ENCODE measurements around the gene IMMP2L. TPM values are rescaled to one million over a fixed set of nuclear protein-coding genes. Genes with fewer than 3 reads are reported as not detected.
"Not testable (repeated sequence)": the region's sequence is repeated elsewhere in the genome, so short reads cannot be mapped to it uniquely, and the experiment has no call there.

Gene IMMP2L
- total RNA-seq, 1 experiment from 2014 or later = 13.6 TPM

- Mint-ChIP-seq H3K27ac (no peak overlapping the region), H3K9me3 (peaks cover 20% of the 10 kb centered on the region), H3K27me3 (ENCODE audit: low read depth) (no peaks in the 10 kb centered on the region), H3K36me3 (peaks cover 12% of the 10 kb centered on the region; the same call in 1 of the 2 replicates), H3K4me3 (no peak overlapping the region), H3K4me1 (0 out of 2 replicates have a peak, but pooled peaks cover 3% of the 10 kb centered on the region)
- DNase-seq (ENCODE audit: low spot score) (no peak), ATAC-seq (no peak)
- CTCF ChIA-PET = no interaction called here
- no peak for TF ChIP-seq E2F5 (CRISPR knock-in tag; IDR thresholded peaks at IDR 0.05)
- no peak for TF ChIP-seq CTCF (IDR thresholded peaks at IDR 0.05)
- TF ChIP-seq MXD4 (CRISPR knock-in tag; IDR thresholded peaks at IDR 0.05; ENCODE audit: borderline replicate concordance) = no peak
- no peak for TF ChIP-seq STAT6 (CRISPR knock-in tag; conservative IDR thresholded peaks at IDR 0.05; ENCODE audit: low read depth)
- no peak for TF ChIP-seq ZMAT4 (CRISPR knock-in tag; IDR thresholded peaks at IDR 0.05)
- POLR2A ChIA-PET = no interaction called here
Observed at GRCh38 chr7:111292026-111292470, 270.2 kb downstream of the IMMP2L start.

GRCh38 chr7:111290982-111291381, 271.3 kb downstream of the IMMP2L start:
- no peak for DNase-seq (ENCODE audit: low spot score)
- Mint-ChIP-seq H3K4me1 (no peaks in the 10 kb centered on the region), H3K27ac (no peak overlapping the region; the same call in 1 of the 2 replicates), H3K36me3 (peaks cover 12% of the 10 kb centered on the region; the same call in 1 of the 2 replicates), H3K4me3 (no peak overlapping the region), H3K27me3 (ENCODE audit: low read depth) (no peaks in the 10 kb centered on the region), H3K9me3 (peaks cover 20% of the 10 kb centered on the region)
- ATAC-seq = no peak
- TF ChIP-seq JUN (CRISPR knock-in tag; IDR thresholded peaks at IDR 0.05) (no peak), SMAD3 (CRISPR knock-in tag; IDR thresholded peaks at IDR 0.05; ENCODE audit: borderline replicate concordance) (no peak), ZNF138 (CRISPR knock-in tag; conservative IDR thresholded peaks at IDR 0.05) (no peak), TCF7 (CRISPR knock-in tag; IDR thresholded peaks at IDR 0.05; ENCODE audit: low read depth) (no peak), NFE2L1 (CRISPR knock-in tag; IDR thresholded peaks at IDR 0.05) (no peak), ZNF219 (CRISPR knock-in tag; IDR thresholded peaks at IDR 0.05; ENCODE audit: borderline replicate concordance) (no peak)
- CTCF ChIA-PET = no interaction called here
- POLR2A ChIA-PET = interaction anchor here (0.5 kb wide), 1 partner anchor 25 kb away, joined by 3 read pairs; no protein-coding TSS in a partner anchor

GRCh38 chr7:111290419-111290818, 271.9 kb downstream of the IMMP2L start:
- Mint-ChIP-seq H3K4me3 (no peak overlapping the region), H3K9me3 (peaks cover 20% of the 10 kb centered on the region), H3K27ac (no peak overlapping the region), H3K4me1 (no peaks in the 10 kb centered on the region), H3K36me3 (peaks cover 12% of the 10 kb centered on the region; the same call in 1 of the 2 replicates), H3K27me3 (ENCODE audit: low read depth) (no peaks in the 10 kb centered on the region)
- TF ChIP-seq ZNF219 (CRISPR knock-in tag; IDR thresholded peaks at IDR 0.05; ENCODE audit: borderline replicate concordance) (no peak), IRF2 (CRISPR knock-in tag; IDR thresholded peaks at IDR 0.05; ENCODE audit: borderline replicate concordance, low read depth) (no peak), ZNF121 (CRISPR knock-in tag; IDR thresholded peaks at IDR 0.05) (no peak), MXD4 (CRISPR knock-in tag; IDR thresholded peaks at IDR 0.05; ENCODE audit: borderline replicate concordance) (no peak), ZNF138 (CRISPR knock-in tag; conservative IDR thresholded peaks at IDR 0.05) (no peak), CDX4 (CRISPR knock-in tag; IDR thresholded peaks at IDR 0.05; ENCODE audit: borderline replicate concordance) (no peak), ATF6 (CRISPR knock-in tag; IDR thresholded peaks at IDR 0.05) (no peak), SMAD3 (CRISPR knock-in tag; IDR thresholded peaks at IDR 0.05; ENCODE audit: borderline replicate concordance) (no peak)
- ChIA-PET CTCF (no interaction called here), POLR2A (no interaction called here)
- DNase-seq (ENCODE audit: low spot score) (no peak), ATAC-seq (no peak)

GRCh38 chr7:111288441-111288840, 273.9 kb downstream of the IMMP2L start:
- H3K27me3 Mint-ChIP-seq (ENCODE audit: low read depth); DNase-seq (ENCODE audit: low spot score); H3K4me1 Mint-ChIP-seq; H3K4me3 Mint-ChIP-seq; POLR2A ChIA-PET; H3K27ac Mint-ChIP-seq; ATAC-seq; CTCF ChIA-PET: not testable (repeated sequence)
- H3K9me3 Mint-ChIP-seq = peaks cover 20% of the 10 kb centered on the region
- peaks cover 12% of the 10 kb centered on the region; the same call in 1 of the 2 replicates for H3K36me3 Mint-ChIP-seq

All from WTC11 (cell line).